ELF-1 (cell line): Measurements from ENCODE around the gene RBM3.

Experiments used
- DNase-seq: peaks from one replicate; pipeline ENCODE4 v3.0.0-alpha.2; 2016; ENCODE audit warnings: low read depth, low spot score

The RBM3 gene

GRCh38 chrX:48617542-48618340 is 43.5 kb downstream of the RBM3 start:
- DNase-seq, result no peak

GRCh38 chrX:48626401-48627298 is 52.4 kb downstream of the RBM3 start:
- no peak for DNase-seq
